GM21360 (cell line): ENCODE measurements around the gene VDR.

ENCODE experiments used
- ATAC-seq: cut with Tn5 transposase; IDR thresholded peaks from one replicate; pipeline ENCODE4 v1.9.1; 2021; ENCODE audit warnings: mild to moderate bottlenecking, moderate library complexity; ENCODE audit not compliant: unreplicated experiment

VDR gene

GRCh38 chr12:47834199-47834903 lies 70.4 kb downstream of the VDR start:
- no peak for ATAC-seq

DNA sequence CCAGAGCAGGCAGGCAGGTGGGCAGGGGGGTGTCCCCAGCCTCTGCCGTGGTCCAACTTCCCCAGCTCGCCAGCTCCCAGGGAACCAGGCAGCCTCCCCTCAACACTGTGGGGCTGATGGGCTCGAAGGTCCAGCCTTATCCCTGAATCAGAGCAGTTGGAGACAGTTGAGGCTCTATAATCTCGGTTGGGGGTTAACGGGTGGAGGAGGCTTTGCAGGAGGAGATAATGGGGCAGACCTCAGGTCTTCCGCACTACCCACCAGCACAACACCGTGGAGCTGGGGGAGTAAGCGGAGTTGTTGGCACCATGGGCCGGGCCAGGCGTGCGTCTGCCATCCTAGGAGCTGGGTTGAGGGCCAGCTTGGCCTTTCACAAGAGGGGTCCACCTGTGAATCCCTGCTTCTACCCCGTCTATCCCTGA lies 71.2 kb downstream of the VDR start:
- ATAC-seq: no peak

DNA sequence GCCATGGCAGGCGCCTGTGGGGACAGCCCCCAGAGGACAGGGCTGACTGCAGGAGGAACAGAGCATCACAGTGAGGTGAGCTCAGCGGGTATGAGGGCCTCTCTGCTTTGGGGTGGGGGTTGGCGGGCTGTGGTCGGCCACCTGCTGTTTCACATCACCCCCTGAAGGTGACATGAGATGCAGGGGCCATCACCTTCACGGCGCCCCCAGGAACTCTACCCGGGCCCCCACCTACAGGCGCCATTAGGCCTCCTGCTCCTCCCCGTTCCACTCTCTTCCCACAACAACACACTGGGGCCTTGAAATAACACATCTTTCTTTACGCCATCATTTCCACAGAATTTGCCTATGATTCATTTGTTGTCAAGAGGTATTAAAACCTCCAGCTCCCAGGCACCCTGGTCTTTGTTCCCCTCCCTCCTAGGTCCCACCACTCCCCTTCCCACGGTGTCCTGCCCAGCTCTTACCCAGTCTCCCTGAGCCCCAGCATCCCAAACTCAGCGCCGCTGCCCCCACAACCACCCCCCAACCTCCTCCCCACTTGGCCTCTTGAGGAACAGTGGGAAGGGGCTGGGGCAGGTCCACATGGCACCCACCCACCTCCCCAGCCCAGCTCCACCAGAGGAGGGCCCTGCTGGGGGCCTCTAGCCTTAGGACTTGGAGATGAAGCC lies 72.4 kb downstream of the VDR start:
- no peak for ATAC-seq

GRCh38 chr12:47829584-47829983 lies 75.2 kb downstream of the VDR start:
- no peak for ATAC-seq

DNA sequence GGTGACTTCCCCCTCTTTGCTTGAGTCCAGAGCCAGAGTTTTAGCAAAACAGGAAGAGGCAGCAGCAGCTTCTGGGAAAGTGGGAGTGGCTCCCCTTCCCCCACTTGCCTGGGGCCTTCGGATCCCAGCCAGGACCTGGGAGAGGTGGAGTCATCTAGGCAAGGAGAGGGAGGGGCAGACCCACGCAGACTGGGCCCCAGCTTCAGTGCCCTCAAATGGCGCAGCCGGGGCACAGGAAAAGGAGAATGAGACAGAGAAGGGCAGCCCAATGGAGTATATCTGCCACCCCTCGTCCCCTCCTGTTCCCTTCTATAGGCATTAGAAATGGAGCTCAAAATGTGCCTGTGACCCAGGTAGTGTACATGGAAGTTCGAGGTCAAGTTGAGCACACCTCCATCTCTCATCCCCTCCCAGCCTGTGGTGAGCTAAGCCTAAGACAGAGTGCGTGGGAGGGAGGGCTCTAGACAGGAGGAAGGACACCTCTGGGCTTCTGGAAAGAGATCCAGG lies 75.8 kb downstream of the VDR start:
- no peak for ATAC-seq

- ATAC-seq: no peak
Observed at GRCh38 chr12:47828008-47828975, 76.5 kb downstream of the VDR start.

DNA sequence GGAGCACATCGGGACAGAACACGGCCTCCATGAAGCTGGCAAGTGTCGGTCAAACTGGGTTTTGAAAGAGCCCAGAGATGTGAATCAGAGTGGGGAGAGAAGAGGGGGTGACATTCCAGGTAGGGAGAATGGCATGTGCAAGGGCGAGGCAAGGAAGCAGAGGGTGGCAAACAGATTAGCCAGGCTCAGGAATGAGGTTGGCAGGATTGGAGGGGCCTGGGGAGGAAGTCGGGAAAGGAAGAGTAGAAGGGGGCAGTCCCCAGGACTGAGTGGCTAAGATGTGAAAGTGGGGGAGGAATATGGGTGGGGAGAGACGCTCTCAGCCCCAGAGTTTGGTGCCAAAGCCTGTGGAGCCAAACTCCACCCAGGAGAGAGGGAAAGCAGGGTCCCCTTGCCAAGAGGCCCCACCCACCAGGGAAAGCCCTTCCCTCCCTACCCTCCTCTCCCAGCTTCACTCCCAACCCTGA lies 79.6 kb downstream of the VDR start:
- no peak for ATAC-seq

DNA sequence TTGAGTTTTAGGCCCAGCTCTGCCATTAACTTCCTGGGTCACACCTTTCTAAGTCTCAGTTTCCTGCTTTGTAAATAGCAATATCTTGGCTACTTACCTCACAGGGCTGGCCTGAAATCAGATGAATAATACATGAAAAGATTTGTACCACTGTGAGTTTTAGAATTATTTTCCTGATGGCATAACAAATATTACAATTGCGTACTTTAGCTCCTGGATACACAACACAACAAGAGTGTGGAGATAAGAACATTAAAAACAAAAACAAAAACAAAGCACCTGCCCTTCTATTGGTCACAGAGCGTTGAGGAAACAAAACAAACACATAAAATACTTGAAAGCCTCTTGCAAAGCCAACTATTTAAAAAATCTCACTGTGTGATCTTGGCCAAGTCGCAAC lies 80.2 kb downstream of the VDR start:
- ATAC-seq: no peak

- ATAC-seq: no peak
Observed at GRCh38 chr12:47824198-47824597, 80.6 kb downstream of the VDR start.

DNA sequence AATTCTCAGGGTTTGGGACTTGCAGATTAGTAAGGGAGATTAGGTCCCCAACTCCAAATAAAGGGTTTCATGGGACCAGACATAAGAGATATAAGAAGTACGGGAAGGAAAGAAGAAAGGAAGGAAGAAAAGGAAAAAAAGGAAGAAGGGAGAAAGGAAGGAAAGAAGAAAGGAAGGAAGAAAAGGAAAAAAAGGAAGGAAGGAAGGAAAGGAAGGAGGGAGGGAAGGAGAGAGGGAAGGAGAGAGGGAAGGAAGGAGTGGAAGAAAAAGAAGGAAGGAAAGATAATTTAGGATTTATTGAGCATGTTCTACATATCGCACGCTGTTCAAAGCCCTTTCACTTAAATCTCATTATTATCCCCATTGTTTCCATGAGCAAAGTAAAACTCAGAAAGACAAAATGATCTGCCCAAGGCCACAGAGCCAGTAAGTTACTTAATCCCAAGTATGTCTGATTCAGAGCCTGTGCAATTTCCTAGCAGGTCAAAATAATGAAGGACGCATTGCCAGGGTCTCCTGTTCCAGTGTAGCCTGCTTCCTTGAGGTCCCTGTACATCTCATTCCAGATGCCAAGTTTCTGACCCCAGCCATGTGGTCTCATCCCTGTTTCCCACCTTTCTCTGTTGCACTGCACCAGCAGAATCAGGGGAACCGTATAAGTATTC lies 81.2 kb downstream of the VDR start:
- no peak for ATAC-seq

GRCh38 chr12:47822863-47823262 lies 81.9 kb downstream of the VDR start:
- ATAC-seq: no peak

GRCh38 chr12:47822401-47822800 lies 82.4 kb downstream of the VDR start:
- ATAC-seq: no peak

DNA sequence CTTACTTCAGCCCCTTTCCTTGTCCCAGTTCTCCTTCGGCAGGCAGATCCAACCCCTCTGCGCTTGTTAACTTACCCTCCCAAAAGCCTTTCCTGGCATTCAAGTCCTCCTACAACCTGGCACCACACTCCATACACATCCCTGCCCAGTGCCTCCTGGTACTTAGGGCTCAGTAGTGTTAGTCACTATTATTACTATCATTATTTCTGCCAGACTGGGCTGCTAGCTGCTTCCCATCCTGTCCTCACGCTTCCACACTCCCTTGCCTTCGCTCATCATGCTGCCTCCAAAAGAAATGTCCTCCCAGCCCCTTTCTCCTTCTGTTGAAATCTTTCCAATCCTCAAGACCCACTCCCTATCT lies 83.5 kb downstream of the VDR start:
- ATAC-seq: no peak

DNA sequence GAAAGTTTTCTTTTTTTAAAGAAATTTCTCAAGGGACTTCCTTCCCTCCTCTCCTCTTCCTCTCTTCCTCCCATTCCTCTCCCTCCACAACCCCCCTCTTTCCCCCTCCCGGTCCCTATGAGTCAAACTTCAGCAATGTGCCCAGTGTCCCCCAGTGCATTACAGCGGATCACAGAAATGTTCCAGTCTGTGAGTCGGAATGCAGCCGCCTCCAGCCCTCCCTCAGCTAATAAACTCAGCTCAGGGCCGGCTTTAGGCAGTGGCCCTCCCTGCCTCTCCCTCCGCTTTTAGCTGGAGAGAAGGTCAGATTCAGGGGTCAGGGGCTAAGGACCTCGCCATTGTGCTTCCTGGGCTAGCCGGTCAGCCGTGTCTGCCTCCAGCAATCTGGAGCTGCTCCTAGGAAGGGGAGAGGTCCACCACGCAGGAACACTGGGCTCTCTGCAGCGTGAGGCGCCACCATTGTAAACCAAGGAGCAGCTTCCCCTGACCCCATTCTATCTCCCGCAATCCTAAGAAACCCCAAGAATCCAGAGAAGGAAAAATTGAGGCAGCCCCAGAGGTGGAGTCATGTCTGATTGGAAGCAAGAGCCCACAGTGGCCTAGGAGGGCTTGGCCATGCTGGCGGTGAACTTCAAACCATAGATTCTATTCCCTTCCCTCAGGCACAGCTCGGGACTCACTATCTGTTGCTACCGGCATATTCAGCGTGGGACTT lies 84.0 kb downstream of the VDR start:
- no peak for ATAC-seq

GRCh38 chr12:47819896-47820630 lies 84.7 kb downstream of the VDR start, which contains the start of gene HDAC7:
HDAC7 (minus strand) TSS chr12:47819903; CDS start chr12:47819785, 118 bp downstream.
- no peak for ATAC-seq

GRCh38 chr12:47819138-47819895 lies 85.5 kb downstream of the VDR start:
- no peak for ATAC-seq

GRCh38 chr12:47818467-47819137 lies 86.2 kb downstream of the VDR start:
- ATAC-seq: no peak

DNA sequence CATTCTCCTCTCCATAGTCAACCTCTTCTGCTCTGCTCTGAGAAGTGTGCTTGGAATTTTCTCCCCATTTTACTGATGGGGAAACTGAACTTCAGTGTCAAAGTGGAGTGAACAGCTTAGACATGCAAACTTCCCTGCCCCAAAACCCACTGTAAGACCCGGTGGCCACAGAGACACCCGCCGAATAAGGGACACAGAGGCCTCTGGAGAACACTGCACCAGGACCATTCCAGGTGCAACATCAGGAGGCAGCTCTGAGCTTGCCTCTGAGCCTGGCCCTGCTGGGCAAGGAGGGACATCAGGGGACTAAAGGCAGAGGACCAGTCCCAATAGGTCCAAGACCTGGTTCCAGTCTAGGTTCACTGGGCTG lies 86.8 kb downstream of the VDR start:
- ATAC-seq: no peak
